ENCODE measurements around the gene DYNC1I1.

The DYNC1I1 gene

DNA sequence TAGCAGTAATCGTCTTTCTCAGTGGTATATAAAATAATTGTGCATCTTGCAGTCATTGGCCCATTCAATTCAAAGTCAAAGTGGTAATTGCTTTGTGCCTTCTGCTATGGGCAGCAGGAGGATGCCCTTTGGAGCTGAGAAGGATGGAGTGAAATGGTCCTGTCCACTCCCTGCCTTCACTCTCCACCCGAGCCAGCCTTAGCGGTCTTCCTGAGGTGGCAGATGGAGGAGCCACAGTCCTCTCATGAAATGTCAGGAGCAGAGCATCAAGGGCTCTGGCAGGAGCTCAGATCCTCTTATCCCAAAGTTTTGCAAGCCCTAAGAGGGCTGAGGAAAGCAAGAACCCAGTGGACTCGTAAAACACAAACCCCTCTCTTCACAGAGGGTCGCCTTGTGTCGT is 199.4 kb downstream of the DYNC1I1 start:
- H3K27ac ChIP-seq = no peak overlapping the region
- TF ChIP-seq, protein P1, sequence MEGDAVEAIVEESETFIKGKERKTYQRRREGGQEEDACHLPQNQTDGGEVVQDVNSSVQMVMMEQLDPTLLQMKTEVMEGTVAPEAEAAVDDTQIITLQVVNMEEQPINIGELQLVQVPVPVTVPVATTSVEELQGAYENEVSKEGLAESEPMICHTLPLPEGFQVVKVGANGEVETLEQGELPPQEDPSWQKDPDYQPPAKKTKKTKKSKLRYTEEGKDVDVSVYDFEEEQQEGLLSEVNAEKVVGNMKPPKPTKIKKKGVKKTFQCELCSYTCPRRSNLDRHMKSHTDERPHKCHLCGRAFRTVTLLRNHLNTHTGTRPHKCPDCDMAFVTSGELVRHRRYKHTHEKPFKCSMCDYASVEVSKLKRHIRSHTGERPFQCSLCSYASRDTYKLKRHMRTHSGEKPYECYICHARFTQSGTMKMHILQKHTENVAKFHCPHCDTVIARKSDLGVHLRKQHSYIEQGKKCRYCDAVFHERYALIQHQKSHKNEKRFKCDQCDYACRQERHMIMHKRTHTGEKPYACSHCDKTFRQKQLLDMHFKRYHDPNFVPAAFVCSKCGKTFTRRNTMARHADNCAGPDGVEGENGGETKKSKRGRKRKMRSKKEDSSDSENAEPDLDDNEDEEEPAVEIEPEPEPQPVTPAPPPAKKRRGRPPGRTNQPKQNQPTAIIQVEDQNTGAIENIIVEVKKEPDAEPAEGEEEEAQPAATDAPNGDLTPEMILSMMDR (conservative IDR thresholded peaks at IDR 0.05) = no peak
- TF ChIP-seq ZFX (IDR thresholded peaks at IDR 0.05) = no peak

DNA sequence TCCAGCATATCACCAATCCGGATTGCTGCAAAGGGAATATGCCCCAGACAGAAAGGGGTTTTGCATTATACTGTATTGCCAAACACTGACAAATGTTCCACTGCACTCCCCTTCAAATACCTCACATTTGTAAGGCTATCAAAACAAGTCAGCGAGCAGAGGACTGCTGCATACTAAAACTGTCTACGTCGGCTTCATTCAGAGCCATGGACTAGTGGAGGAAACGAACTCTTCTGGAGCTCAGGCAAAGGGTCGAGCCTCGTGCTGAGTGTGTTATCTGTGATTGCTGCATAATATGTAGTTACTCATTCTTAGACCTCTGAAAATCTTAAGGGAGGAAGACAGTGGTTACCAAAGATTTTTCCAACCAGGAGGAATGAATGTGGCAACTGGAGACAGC is 200.2 kb downstream of the DYNC1I1 start:
- TF ChIP-seq, protein P1 (conservative IDR thresholded peaks at IDR 0.05) = no peak
- no peak for TF ChIP-seq ZFX (IDR thresholded peaks at IDR 0.05)
- H3K27ac ChIP-seq = no peak overlapping the region

DNA sequence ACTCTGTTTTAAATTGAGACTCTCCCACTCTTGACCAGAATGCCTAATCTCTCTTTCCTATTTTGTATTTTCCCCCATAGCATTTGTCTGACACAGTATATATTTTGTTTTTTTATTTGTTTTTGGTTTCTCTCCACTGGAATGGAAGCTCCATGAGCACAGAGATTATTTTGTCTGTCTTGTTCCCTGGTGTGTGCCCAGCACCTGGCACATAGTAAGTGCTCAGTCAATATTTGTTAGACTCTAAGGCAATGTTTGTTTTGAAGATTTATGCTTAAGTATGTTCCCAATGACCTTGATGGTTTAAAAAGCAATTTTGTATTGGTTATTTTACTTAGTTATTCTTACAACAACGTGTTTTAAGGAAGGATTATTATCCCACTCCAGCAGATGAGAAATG is 201.8 kb downstream of the DYNC1I1 start:
- no peak for TF ChIP-seq ZFX (IDR thresholded peaks at IDR 0.05)
- TF ChIP-seq, protein P1 (conservative IDR thresholded peaks at IDR 0.05) = no peak
- H3K27ac ChIP-seq = peak overlapping the region; percentile 54; the same call in 1 of the 2 replicates

DNA sequence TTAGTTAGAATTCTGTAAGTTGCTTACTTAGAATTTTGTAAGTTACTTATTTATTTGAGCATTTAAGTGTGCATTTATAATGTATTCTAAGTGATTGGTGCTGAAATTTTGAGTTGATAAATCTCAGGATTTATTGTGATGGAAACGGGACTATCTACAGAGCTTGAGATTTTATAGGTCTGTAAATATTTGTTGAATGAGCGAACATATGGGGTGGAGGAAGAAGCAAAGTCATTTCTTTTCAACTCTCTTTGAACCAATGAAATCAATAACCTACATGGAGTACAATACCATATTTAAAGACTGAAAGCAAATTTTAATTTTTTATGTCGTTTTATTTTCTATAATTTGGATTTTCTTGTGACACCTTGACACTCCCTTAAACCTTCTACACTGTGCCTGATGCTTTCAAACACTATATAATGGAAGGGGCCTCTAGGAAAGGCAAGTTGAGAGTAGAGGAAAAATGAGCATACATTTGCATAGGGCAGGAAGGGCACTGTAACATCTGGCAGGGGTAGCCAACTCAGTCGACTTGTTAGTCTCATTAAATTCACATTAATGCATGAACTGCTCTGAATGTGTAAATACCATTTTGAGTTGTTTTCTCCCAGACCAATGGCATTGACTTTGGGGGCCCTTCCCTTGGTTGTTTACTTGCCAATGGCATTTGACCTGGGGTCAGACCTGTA is 204.2 kb downstream of the DYNC1I1 start:
- TF ChIP-seq, protein P1 (conservative IDR thresholded peaks at IDR 0.05) = no peak
- TF ChIP-seq ZFX (IDR thresholded peaks at IDR 0.05) = no peak

DNA sequence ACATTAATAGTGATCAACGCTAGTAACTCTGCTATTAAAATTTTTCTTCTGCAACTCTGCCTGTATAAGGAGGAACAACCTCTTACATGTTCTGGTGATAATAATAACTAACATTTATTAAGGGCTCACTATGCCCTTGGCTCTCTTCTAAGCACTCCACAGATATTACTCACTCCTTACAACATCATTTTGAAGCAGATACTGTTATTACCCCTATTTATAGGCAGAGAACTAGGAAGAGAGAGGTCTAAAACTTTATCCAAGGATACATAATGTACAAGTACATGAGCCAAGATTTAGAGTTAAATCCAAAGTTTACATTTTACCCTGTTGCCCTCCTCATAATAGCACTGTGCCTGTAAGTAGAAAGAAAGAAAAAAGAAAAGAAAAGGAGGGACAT is 205.6 kb downstream of the DYNC1I1 start:
- H3K27ac ChIP-seq = no peak overlapping the region
- TF ChIP-seq, protein P1 (conservative IDR thresholded peaks at IDR 0.05) = no peak

More for the DNA sequence above, 204.2 kb downstream of the DYNC1I1 start:
- H3K27ac ChIP-seq = peak overlapping the region; percentile 8; the same call in 1 of the 2 replicates

DNA sequence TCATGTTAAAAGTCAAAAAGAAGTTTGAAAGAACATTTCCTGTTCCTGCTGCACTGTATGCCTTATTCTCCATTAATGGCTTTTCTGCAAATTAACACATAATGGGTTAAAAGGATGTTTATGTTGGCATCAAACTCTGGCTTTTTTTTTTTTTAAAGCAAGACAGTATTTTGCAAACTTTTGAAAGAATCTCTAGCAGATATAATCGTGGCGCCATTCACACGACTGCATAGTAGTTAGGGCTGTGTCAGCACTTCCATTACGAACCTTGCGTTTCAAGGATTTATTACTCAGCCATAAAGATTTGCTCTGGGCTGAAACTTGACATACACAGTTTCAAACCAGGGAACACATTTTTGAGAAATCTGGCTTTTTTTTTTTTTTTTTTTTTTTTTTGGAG is 207.8 kb downstream of the DYNC1I1 start:
- H3K27ac ChIP-seq = no peak overlapping the region
- TF ChIP-seq, protein P1 (conservative IDR thresholded peaks at IDR 0.05) = no peak
- no peak for TF ChIP-seq ZFX (IDR thresholded peaks at IDR 0.05)

DNA sequence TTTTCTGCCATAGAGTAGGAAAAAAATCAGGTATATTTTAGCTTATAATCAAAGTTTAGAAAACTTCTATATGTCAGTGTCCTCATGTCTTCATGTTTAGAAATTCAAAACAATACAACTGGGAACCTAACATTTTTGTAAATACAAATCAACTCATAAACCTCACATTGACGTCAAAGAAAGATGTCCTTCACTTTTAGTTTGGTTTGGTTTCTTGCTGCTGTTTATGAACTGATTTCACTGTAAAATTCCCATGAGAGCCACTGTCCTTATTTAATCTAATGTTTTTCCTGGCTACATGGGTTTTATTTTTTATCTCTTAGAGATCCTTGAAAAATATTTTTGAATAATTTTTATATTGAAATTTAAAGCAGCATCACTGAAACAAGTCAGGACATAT is 208.4 kb downstream of the DYNC1I1 start:
- H3K27ac ChIP-seq = no peak overlapping the region
- TF ChIP-seq ZFX (IDR thresholded peaks at IDR 0.05) = no peak
- TF ChIP-seq, protein P1 (conservative IDR thresholded peaks at IDR 0.05) = no peak
